HUES64 (cell line): ENCODE measurements around the gene GRIA3.

Source experiments
- H3K27ac ChIP-seq: 2 replicates; pipeline ENCODE4 v1.7.0; 2013; ENCODE audit warnings: low read depth, low read length, inconsistent platforms
- H3K27me3 ChIP-seq: 2 replicates; pipeline ENCODE4 v1.6.1; 2013; ENCODE audit warnings: mild to moderate bottlenecking, low read length; ENCODE audit not compliant: insufficient read depth
- H3K36me3 ChIP-seq: 2 replicates; pipeline ENCODE4 v1.6.1; 2013; ENCODE audit warnings: mild to moderate bottlenecking, low read length; ENCODE audit not compliant: insufficient read depth
- H3K4me1 ChIP-seq: 2 replicates; pipeline ENCODE4 v1.6.1; 2013; ENCODE audit warnings: mild to moderate bottlenecking, low read length, moderate library complexity; ENCODE audit not compliant: insufficient read depth
- H3K4me3 ChIP-seq: 2 replicates; pipeline ENCODE4 v1.5.1; 2013; ENCODE audit warnings: mild to moderate bottlenecking, low read length, moderate library complexity
- H3K9ac ChIP-seq: 2 replicates; pipeline ENCODE4 v1.6.1; 2013; ENCODE audit warnings: mild to moderate bottlenecking, low read depth, low read length
- H3K9me3 ChIP-seq: 2 replicates; pipeline ENCODE4 v1.6.1; 2013; ENCODE audit warnings: low read depth, low read length; ENCODE audit not compliant: insufficient read depth
- WGBS: fragments of 150-250, 120-280 bp; methylation state at CpG from one replicate; pipeline ENCODE4 v1.1.7; 2013; ENCODE audit warnings: missing lambda C conversion rate; 5-methylcytosine and 5-hydroxymethylcytosine counted together

The GRIA3 gene

GRCh38 chrX:123455693-123456092, 271.6 kb downstream of the GRIA3 start:
- no peak overlapping the region for H3K4me3 ChIP-seq
- no peaks in the 10 kb centered on the region for H3K27me3 ChIP-seq
- no peak overlapping the region for H3K27ac ChIP-seq
- no peaks in the 10 kb centered on the region for H3K4me1 ChIP-seq
- no peaks in the 10 kb centered on the region for H3K9me3 ChIP-seq
- 97% methylated on average over 1 of the region's 1 CpG for WGBS
- H3K9ac ChIP-seq: no peak overlapping the region
- no peaks in the 10 kb centered on the region for H3K36me3 ChIP-seq

GRCh38 chrX:123464709-123465108, 280.6 kb downstream of the GRIA3 start:
- no peaks in the 10 kb centered on the region for H3K4me1 ChIP-seq
- 95% methylated on average over 7 of the region's 10 CpGs for WGBS
- no peaks in the 10 kb centered on the region for H3K27me3 ChIP-seq

GRCh38 chrX:123468481-123468880, 284.4 kb downstream of the GRIA3 start:
- Histone ChIP-seq H3K4me3 (no peak overlapping the region), H3K27me3 (no peaks in the 10 kb centered on the region), H3K4me1 (no peaks in the 10 kb centered on the region), H3K9me3 (no peaks in the 10 kb centered on the region), H3K27ac (no peak overlapping the region), H3K36me3 (no peaks in the 10 kb centered on the region), H3K9ac (no peak overlapping the region)
- 71% methylated on average over 1 of the region's 4 CpGs for WGBS

More at GRCh38 chrX:123464709-123465108, 280.6 kb downstream of the GRIA3 start:
- Histone ChIP-seq H3K9me3 (no peaks in the 10 kb centered on the region), H3K27ac (no peak overlapping the region), H3K36me3 (no peaks in the 10 kb centered on the region), H3K9ac (no peak overlapping the region), H3K4me3 (no peak overlapping the region)

GRCh38 chrX:123475068-123475724, 291.1 kb downstream of the GRIA3 start:
- Histone ChIP-seq H3K4me3 (no peak overlapping the region), H3K9ac (no peak overlapping the region), H3K9me3 (no peaks in the 10 kb centered on the region), H3K27ac (no peak overlapping the region), H3K36me3 (no peaks in the 10 kb centered on the region), H3K4me1 (no peaks in the 10 kb centered on the region), H3K27me3 (no peaks in the 10 kb centered on the region)
- 67% methylated on average over 1 of the region's 2 CpGs for WGBS

- H3K4me3 ChIP-seq: no peak overlapping the region
- H3K4me1 ChIP-seq: peaks cover 2% of the 10 kb centered on the region; the same call in 1 of the 2 replicates
- no peaks in the 10 kb centered on the region for H3K27me3 ChIP-seq
- H3K9ac ChIP-seq: no peak overlapping the region
- no peaks in the 10 kb centered on the region for H3K36me3 ChIP-seq
- H3K27ac ChIP-seq: no peak overlapping the region
- H3K9me3 ChIP-seq: no peaks in the 10 kb centered on the region
- 80% methylated on average over 5 of the region's 5 CpGs for WGBS
These were observed 292.6 kb downstream of the GRIA3 start for GRCh38 chrX:123476611-123477219.

GRCh38 chrX:123477673-123478072, 293.6 kb downstream of the GRIA3 start:
- Histone ChIP-seq H3K27me3 (no peaks in the 10 kb centered on the region), H3K9ac (no peak overlapping the region), H3K9me3 (no peaks in the 10 kb centered on the region), H3K27ac (no peak overlapping the region), H3K4me1 (peaks cover 3% of the 10 kb centered on the region; the same call in 1 of the 2 replicates), H3K4me3 (no peak overlapping the region), H3K36me3 (no peaks in the 10 kb centered on the region)
- 93% methylated on average over 3 of the region's 3 CpGs for WGBS

- no peaks in the 10 kb centered on the region for H3K36me3 ChIP-seq
- H3K9ac ChIP-seq: no peak overlapping the region
- H3K4me3 ChIP-seq: no peak overlapping the region
- H3K27me3 ChIP-seq: no peaks in the 10 kb centered on the region
- H3K9me3 ChIP-seq: no peaks in the 10 kb centered on the region
- H3K4me1 ChIP-seq: peaks cover 3% of the 10 kb centered on the region; the same call in 1 of the 2 replicates
- H3K27ac ChIP-seq: no peak overlapping the region
- WGBS: 75% methylated on average over 11 of the region's 11 CpGs
These were observed 298.1 kb downstream of the GRIA3 start for GRCh38 chrX:123481913-123482851.

- Histone ChIP-seq H3K27me3 (no peaks in the 10 kb centered on the region), H3K27ac (no peak overlapping the region), H3K9ac (no peak overlapping the region), H3K4me3 (no peak overlapping the region), H3K4me1 (peaks cover 3% of the 10 kb centered on the region; the same call in 1 of the 2 replicates), H3K9me3 (no peaks in the 10 kb centered on the region), H3K36me3 (no peaks in the 10 kb centered on the region)
- WGBS: 92% methylated on average over 2 of the region's 2 CpGs
These were observed 302.2 kb downstream of the GRIA3 start for GRCh38 chrX:123486297-123486696.

GRCh38 chrX:123487236-123487635, 303.2 kb downstream of the GRIA3 start:
- Histone ChIP-seq H3K27me3 (no peaks in the 10 kb centered on the region), H3K36me3 (no peaks in the 10 kb centered on the region), H3K9me3 (no peaks in the 10 kb centered on the region), H3K4me1 (no peaks in the 10 kb centered on the region), H3K9ac (no peak overlapping the region), H3K4me3 (no peak overlapping the region), H3K27ac (no peak overlapping the region)
- WGBS: 93% methylated on average over 1 of the region's 1 CpG

- 96% methylated on average over 2 of the region's 3 CpGs for WGBS
These were observed 303.6 kb downstream of the GRIA3 start for GRCh38 chrX:123487669-123488068.

GRCh38 chrX:123489011-123489410, 304.9 kb downstream of the GRIA3 start:
- H3K9me3 ChIP-seq: no peaks in the 10 kb centered on the region
- no peaks in the 10 kb centered on the region for H3K4me1 ChIP-seq
- H3K4me3 ChIP-seq: no peak overlapping the region
- no peak overlapping the region for H3K9ac ChIP-seq
- H3K27me3 ChIP-seq: no peaks in the 10 kb centered on the region
- WGBS: 82% methylated on average over 1 of the region's 1 CpG
- H3K36me3 ChIP-seq: no peaks in the 10 kb centered on the region
- no peak overlapping the region for H3K27ac ChIP-seq

More at GRCh38 chrX:123487669-123488068, 303.6 kb downstream of the GRIA3 start:
- no peak overlapping the region for H3K4me3 ChIP-seq
- H3K4me1 ChIP-seq: no peaks in the 10 kb centered on the region
- H3K36me3 ChIP-seq: no peaks in the 10 kb centered on the region
- H3K27me3 ChIP-seq: no peaks in the 10 kb centered on the region
- no peaks in the 10 kb centered on the region for H3K9me3 ChIP-seq
- no peak overlapping the region for H3K27ac ChIP-seq
- no peak overlapping the region for H3K9ac ChIP-seq
